KG1 (cell line): ENCODE results near the gene SIRT2.
"Not testable (repeated sequence)": the region's sequence is repeated elsewhere in the genome, so short reads cannot be mapped to it uniquely, and the experiment has no call there.

Source experiments
- DNase-seq: peaks from one replicate; lab custom pipeline; 2025; lab: John Stamatoyannopoulos, UW

The SIRT2 gene

DNA sequence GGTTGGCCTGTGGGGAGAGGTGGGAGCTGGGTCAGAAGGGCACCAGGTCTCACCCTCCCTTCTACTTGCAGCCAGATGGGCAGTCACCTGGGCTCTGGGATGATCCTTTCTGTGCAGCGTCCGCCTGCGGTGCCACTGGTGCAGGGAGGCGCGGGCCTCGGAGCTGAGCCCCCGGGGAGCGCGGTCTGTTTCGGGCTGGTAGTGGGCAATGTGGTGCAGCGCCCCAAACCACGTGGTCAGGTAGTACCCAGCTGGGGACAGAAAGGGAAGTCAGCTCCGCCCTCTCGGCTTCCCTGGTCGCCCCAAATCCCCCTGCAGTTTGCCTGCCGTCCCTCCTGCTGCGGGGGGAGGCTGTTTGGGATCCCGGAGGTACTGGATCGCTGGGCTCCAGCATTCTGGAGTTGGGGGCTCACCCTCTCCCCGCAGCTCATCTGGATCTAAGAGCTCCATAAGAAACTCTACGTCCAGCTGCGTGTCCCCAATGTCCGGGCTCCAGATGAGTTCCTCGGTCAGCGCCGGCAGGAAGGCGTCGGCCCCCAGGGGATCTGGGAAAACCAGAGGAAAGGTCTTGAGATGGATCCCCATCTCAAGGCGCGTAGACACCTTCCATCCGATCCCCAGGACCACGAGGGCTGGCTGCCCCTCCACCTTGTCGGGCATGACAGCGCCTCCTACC is 30.1 kb downstream of the SIRT2 start:
- no peak for DNase-seq

DNA sequence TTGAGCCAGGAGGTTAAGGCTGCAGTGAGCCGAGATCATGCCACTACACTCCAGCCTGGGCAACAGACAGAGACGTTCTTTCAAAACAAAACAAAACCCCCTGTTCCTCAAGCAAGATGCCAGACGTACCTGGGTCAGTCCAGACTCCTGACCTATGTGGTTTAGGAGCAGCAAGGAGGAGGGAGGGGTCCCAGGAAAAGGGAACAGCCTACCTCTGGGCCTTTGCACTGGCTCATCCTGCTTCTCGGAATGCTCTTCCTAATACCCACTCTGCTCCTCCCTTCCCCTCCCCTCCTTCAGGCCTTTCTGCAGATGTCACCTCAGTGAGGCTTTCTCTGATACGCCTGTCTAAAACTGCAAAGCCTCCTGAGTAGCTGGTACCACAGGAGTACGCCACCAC is 30.9 kb downstream of the SIRT2 start:
- no peak for DNase-seq

DNA sequence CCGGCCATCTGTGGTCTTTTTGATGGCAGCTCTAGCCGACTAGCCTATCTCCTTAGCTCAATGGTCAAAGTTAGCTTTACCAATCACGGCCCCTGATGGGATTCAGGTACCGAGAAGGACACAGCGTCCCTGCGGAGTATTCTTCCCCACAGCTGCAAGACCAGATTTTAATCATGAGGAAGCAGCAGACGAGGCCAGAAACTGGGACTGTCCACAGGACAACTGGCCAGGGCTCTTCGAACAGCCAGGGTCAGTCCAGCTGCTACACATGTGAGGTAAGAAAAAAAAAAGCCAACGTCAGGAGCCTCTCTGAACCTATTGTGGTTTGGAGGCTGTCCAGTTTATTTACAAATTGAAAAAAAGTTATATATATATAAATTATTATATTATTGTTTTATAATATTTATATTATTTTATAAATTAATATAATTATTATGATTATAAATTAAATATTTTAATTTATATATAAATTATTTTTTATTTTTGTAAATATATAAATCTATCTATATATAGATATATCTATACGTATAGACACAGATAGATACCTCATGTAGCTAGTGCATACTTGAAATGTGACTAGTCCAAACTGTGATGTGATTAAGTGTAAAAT is 32.1 kb downstream of the SIRT2 start:
- DNase-seq, result no peak

DNA sequence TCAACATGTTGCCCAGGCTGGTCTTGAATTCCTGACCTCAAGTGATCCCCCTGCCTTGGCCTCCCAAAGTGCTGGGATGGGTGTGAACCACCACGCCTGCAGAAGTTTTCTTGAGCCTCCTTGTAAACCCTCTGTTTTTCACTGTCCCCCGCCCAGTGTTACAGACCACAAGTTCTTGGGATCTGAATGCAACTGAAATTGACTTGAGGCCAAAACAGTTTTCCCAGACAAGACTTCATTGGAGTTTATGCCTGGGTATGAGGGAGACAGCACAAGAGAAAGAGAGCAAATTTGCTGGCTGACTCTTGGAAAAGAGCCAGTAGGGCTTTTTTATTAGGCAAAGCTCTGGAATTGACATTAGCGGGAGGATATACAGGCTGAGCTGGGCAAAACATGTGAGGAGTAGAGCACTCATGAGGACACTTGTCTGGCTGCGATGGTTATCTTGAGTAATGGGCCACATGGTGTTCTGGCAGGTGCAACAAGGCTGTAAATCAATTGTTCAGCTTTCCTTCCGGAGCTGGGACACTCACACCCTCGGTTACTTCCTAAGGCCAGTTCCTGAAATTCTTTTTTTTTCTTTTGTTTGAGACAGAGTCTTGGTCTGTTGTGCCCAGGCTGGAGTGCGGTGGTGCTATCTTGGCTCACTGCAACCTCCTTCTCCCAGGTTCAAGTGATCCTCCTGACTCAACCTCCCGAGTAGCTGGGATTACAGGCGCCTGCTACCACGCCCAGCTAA is 36.9 kb downstream of the SIRT2 start:
- DNase-seq, result peak; percentile 36

DNA sequence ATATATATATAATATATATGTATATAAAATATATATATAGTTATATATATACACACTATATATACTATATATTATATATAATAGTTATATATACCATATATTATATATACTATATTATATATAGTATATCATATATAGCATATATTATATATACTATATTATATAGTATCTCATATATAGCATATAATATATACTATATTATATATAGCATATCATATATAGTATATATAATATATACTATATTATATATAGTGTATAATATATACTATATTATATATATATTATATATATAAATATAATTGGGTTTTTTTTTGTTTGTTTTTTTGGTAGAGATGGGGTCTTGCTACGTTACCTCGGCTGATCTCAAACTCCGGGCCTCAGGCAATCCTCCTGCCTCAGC is 38.0 kb downstream of the SIRT2 start:
- no peak for DNase-seq

DNA sequence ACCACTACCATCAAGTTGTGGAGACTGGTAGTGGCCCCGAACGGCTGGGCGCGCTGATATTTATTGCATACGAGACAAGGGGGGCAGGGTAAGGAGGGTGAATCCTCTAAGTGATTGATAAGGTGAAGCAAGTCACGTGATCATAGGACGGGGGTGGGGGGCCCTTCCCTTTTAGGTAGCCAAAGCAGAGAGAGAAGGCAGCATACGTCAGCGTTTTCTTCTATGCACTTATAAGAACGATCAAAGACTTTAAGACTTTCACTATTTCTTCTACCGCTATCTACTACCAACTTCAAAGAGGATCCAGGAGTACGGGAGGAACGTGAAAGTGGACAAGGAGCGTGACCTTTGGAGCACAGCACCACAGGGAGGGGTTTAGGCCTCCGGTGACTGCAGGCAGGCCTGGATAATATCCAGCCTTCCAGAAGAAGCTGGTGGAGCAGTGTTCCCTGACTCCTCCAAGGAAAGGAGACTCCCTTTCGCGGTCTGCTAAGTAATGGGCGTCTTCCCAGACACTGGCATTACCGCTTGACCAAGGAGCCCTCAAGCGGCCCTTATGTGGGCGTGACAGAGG is 39.7 kb downstream of the SIRT2 start:
- not testable (repeated sequence) for DNase-seq

DNA sequence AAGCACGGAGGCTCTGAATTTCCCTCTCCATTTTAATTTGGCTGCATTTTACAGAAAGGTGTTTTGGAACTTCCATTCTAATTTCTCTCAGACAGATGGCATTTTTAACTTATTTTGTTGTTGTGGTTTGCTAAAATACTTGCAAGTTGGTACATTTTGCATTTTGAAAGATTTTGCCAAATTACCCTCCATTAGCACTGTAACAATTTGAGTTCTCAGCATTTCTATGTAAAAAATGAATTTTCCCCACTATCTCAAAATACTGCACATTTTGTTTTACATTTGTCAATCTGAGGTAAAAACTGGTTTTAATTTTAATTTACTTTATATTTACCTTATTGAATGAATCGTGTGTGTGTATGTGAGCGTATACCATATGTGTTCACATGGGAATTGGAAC is 42.6 kb downstream of the SIRT2 start:
- no peak for DNase-seq

DNA sequence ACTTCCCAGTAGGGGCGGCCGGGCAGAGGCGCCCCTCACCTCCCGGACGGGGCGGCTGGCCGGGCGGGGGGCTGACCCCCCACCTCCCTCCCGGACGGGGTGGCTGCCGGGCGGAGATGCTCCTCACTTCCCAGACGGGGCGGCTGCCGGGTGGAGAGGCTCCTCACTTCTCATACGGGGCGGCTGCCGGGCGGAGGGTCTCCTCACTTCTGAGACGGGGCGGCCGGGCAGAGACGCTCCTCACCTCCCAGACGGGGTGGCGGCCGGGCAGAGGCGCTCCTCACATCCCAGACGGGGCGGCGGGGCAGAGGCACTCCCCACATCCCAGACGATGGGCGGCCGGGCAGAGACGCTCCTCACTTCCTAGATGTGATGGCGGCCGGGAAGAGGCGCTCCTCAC is 43.7 kb downstream of the SIRT2 start:
- not testable (repeated sequence) for DNase-seq

DNA sequence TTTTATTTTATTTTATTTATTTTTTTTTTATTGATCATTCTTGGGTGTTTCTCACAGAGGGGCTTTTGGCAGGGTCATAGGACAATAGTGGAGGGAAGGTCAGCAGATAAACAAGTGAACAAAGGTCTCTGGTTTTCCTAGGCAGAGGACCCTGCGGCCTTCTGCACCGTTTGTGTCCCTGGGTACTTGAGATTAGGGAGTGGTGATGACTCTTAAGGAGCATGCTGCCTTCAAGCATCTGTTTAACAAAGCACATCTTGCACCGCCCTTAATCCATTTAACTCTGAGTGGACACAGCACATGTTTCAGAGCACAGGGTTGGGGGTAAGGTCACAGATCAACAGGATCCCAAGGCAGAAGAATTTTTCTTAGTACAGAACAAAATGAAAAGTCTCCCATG is 44.5 kb downstream of the SIRT2 start:
- DNase-seq, result not testable (repeated sequence)

DNA sequence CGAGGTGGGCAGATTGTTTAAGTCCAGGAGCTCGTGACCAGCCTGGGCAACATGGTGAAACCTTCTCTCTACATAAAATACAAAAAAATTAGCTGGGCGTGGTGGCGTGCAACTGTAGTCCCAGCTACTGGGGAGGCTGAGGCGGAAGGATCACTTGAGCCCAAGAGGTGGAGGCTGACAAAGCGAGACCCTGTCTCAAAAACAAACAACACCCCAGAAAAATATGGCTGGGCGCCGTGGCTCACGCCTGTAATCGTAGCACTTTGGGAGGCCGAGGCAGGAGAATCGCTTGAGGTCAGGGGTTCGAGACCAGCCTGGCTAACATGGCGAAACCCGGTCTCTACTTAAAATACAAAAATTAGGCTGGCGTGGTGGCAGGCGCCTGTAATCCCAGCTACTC is 46.2 kb downstream of the SIRT2 start:
- no peak for DNase-seq

DNA sequence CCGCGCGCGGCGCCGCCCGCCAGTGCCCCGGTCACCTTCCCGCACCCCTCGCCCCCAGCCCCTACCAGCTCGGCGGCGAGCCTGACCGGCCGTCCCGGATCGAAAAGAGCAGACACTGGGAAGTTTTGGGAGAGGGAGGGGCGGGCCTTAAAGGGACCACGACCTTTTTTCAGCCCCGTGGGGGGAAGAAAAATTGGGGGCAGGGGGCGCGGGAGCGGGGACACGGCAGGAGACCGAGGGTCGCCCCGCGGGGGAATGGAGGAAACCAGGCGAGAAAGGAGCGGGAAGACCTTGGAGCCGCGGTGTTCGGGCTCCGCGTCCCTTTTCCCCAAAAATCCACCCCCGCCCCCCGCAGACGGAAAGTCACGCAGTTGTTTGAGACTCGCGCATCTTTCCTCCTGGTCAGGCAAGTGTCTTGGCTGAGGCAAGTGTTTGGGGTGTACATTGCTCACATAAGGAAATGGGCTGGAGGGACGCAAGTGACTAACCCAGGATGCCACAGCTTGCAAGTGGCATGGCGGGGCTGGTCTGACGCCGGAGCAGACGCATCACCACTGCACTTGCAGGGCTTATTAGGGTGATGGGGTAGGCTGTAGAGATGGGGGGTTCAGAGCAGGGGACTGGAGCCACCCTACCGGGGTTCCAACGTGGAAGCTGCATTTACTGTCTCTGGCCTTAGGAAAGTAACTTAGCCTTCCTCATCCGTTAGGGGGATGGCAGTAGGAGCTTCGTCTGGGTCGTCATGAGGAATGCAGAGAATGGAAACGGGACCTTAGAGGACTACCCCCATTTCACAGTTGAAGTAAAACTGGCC is 47.0 kb downstream of the SIRT2 start:
- DNase-seq, result no peak

DNA sequence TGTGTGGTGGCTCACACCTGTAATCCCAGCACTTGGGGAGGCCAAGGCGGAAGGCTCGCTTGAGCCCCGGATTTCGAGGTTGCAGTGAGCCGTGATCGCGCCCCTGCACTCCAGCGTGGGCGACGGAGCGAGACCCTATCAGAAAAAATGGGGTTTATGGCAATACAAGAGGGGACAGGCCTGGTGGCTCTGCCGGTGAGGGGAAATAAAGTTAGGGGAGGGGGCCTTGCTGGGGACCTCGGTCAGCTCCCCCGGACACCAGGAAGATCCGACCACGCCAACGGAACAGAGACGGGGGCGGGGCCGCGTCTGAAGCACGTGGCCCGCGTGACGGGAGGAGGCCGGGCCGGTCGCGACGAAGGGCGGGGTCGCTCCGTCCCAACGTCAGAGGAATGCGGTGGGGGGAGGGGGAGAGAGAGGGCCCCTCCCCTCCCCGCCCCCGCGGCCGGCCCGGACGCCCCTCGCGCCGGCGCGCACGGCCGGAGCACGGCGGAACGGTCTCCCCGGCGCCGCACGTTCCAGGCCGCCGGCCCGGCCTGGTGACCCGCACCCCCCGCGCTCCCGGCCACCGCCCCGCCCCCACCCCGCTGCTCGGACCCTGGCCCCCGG is 47.7 kb downstream of the SIRT2 start:
- DNase-seq, result peak; percentile 77

DNA sequence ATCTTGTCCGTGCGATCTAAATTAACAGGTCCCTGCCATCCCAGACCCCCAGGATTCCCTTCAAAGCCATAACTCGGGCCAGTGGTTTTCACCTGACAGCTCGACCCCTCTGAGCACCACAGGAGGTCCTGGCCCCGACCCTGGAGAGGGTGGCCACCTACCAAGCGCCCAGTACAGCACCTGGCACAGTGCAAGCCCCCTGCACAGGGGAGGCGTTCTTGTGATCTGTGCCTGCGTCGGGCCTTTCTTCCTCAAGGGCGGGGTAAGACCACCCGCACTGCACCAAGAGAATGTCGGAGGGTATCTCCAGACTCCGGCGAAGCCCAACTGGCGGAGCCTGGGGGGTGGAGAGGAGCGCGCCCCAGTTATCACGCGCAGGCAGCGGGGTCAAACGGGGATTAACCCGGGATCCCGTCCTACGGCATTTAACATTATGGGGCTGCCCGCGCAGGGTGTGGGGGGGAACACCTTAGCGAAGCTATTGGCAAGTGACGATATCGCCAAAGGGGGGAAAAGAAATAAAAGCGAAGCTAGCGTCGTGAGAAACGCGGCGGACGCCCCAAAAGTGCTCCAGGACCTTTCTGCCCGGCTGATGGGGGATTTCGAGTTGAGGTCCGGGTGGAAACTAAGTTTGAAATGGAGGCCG is 48.3 kb downstream of the SIRT2 start:
- DNase-seq, result no peak

DNA sequence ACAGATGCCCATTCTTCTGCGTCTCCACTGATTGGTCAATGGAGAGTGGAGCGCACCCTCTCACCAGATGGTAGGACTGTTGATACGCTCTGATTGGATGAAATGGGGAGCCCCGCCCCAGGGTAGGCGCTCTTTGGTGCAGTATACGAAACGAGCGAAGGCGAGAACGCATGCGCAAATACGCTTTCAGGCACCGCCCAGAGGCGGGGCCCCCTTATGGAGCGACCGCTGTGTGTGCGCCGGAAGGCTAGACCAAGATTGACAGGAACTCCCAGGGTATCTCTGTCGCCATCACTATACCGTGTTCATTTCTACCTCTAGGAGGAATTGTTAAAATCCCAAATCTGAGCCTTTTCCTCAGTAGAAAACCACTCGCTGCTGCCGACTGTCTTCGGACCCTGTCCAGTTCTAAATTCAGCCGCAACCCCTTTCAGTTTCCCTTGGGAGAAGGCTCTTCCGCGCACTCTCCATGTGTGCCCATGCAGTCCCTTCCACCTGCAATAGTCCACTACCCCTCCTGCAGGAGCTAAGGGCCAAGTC is 48.9 kb downstream of the SIRT2 start:
- peak; percentile 100 for DNase-seq

DNA sequence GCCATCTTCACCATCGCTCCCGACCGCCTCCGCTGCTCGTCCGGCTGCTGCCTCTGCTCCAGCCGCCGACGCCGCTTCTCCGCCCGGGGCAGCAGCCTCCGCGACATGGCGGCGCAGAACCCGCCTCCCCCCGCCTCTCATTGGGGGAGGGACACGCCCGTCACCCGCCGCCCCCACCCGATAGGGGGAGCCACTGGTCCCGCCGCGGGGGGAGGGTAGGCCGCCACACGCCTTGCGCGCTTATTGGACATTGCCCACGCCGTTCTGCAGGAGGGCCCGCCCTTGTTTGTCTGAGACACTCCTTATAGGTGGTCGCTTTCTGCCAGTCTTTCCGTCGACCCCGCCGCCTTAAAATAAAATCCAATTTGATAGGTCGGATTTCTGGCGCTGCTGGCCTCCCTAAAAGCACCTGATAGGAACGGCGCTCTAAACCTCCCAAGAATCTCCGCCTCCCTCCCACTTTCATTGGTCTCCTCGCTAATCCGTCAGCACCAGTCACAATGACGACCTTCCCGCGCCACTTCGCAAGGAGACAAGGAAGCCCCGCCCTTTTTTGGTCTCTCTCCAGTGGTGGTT is 49.5 kb downstream of the SIRT2 start, which contains the start of gene HNRNPL:
HNRNPL (minus strand) TSS at position 127 of the 576 bp plus-strand sequence; CDS start at position 107, 20 bp downstream.
- DNase-seq, result peak; percentile 100

DNA sequence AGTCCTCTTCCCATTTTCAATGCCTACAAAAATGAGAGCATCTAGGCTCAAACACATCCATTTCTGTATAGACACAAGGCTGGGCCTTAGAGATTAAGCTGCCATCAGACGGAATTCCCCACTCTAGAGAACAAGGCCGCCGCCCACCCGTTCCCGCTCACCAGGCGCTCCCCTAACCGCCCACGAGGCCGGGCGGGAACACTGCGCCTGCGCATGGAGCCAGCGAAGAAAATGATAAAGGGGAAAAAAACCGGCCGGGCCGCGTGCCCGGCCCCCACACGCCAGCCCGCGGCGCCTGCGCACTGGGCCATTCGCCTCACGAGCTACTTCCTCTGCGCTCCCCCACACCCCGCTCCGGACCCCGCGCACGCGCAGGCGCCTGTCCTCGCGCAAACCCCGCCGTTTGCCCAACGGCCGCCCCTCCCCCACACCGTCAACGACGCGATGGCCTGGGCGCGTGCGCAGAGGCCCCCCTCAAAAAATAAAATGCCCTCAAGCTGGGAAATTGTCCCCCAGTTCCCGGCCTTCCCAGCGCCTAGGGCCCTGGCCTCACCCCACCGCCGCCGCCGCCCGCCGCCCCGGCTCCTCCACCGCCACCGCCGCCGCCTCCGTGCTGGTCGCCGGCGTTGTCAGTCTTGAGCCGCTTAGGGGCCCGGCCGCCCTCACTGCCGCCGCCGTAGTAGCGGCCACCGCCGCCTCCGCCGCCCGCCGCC is 50.1 kb downstream of the SIRT2 start:
- DNase-seq, result peak; percentile 75

DNA sequence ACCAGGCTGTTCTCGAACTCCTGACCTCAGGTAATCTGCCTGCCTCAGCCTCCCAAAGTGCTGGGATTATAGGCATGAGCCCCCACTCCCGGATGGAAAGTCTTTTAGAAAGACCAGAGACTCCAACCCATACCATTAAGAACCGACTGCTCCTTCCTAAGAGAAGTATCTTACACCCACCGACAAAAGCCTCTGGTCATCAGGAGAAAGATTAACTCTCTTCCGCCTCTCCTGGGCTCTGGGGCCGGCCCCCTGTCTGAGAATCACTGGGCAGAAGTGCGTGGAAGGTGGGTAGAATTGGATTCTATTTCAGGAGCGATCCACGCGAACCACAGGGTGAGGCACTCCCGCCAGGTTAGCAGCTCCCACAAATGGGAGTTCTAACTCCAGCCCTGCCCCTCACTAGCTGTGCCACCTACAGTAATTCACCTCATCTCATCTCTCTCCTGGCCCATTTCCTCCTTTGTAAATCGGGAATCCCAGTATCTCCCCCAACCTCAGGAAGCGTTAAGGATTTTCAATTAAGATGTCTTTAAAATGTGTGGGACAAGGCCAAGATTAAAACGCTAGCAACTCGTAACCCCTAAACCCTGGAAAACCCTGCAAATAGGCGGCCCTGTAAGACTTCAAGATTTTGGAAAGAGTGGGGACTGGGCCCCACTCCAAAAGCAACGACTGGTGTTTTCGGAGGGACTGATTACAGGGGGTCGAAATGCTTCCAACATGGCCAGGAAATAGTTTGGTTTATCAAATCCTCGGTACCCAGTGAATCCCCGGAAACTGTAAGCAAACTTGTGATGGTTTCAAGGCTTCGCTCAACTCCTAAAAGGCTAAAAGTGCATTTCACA is 50.9 kb downstream of the SIRT2 start:
- no peak for DNase-seq

DNA sequence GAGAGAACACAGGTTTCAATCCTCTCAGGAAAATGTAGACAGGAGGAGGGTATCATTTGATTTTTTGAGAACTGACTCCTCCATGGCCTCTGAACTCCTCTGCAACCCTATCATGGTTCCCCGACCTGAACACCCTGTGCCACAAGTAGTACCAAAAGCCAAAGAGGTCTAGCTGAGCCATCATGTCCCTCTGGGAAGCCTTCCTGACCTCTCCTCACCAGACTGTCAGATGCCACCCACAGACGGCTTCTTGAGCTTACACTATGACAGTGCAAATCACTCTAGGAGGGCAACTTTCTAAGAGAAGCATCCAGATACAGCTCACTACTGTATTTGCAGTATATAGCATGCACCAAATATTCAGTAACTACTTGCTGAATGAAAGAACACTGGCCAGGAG is 53.3 kb downstream of the SIRT2 start:
- no peak for DNase-seq
